NCI-H510A (cell line): ENCODE measurements around the gene LCOR.
"Not testable (repeated sequence)": the region's sequence is repeated elsewhere in the genome, so short reads cannot be mapped to it uniquely, and the experiment has no call there.

Source experiments
- DNase-seq: peaks from one replicate; lab custom pipeline; 2025; lab: John Stamatoyannopoulos, UW

LCOR gene

DNA sequence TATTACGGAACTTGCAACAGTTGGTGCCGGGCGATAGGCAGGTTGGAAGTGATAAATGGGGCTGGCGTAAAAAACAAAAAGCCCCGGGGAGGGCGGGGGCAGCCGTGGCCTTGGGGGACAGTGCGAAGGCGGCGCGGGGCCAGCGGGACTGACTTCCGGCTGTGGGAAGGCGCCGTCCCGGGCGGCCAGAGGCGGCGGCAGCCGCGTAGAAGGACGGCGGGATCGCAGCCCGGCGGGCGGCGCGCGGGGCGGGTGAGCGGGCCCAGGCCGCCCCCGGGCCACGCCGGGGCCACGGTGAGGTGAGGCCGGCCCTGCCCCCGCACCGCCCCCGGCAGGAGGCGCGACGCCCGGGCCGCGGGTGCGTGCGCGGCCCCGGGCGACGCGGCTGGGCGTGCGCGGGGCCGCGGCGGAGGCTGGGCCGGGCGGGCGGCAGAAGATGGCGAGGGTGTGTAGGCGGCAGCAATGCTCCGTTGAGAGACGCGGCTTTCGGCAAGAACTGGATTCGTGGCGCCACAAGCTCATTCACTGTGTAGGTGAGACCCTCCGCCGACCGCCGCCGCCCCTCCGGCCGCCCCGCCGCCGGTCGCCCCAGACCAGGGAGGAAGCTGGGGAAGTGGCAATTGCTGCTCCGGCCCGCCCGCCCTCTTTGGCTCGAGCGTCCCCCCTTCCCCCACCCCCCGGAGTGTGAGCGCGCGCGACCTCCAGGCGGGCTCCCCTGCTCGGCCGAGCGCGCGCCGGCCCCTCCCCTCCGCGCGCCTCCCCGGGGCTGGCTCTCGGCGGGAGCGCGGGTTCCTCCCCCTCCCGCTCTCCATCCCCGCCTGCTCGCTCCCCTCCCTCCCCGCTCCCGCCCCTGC lies at the start of gene LCOR:
LCOR (plus strand) TSS at position 432 of the 854 bp plus-strand sequence. CDS start 116,760 bp downstream, outside the sequence.
- DNase-seq, result peak; percentile 81

- DNase-seq, result no peak
Observed at GRCh38 chr10:96784253-96784652, 47.8 kb upstream of the LCOR start.

GRCh38 chr10:96789571-96790108 lies 42.5 kb upstream of the LCOR start:
- DNase-seq, result no peak

DNA sequence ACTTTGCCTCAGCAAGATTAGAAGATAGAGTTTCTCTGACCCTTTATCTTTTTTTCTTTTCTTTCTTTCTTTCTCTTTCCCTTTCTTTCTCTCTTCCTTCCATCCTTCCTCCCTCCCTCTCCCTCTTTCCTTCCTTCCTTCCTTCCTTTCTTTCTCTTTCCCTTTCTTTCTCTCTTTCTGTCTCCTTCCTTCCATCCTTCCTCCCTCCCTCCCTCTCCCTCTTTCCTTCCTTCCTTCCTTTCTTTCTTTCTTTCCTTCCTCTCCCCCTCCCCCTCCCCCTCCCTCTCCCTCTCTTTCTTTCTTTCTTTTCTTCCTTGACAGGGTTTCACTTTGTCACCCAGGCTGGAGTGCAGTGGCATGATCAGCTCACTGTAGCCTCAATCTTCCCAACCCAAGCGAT lies 40.2 kb upstream of the LCOR start:
- DNase-seq, result no peak

GRCh38 chr10:96794836-96795733 lies 37.0 kb upstream of the LCOR start:
- DNase-seq, result no peak

DNA sequence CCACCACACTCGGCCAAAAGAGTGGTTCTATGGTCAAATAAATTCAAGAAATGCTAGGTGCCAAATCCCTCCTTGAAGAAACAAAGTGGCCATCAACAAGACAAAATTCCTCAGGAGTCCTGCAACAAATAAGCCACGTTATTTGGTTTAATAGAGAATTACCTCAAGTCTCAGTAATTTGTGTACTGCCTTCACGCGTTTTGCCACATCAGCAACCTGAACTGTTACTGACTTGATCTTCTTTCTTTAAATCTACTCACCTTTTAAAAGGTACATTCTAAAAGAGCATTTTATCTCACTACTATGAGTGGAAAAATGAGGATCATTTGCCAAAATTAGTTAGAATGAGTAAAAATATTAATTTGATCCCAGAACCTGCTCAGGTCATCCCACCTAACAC lies 34.6 kb upstream of the LCOR start:
- no peak for DNase-seq

GRCh38 chr10:96803288-96803664 lies 28.8 kb upstream of the LCOR start:
- DNase-seq, result no peak

DNA sequence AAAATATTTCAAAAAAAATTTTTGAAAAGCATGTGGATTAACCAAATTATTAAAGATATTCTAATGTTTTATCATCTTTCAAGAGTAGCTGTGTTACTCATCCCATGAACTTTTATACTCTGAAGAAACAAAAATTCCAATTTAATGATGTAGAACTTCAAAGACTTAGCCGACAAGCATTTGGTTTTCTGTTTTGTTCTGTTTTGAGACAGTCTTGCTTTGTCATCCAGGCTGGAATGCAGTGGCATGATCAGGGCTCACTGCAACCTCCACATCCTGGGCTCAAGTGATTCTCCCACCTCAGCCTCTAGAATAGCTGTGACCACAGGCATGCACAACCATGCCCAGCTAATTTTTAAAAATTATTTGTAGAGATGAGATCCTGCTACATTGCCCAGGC lies 17.8 kb upstream of the LCOR start:
- no peak for DNase-seq

GRCh38 chr10:96818971-96819370 lies 13.1 kb upstream of the LCOR start:
- DNase-seq, result not testable (repeated sequence)

GRCh38 chr10:96820765-96821164 lies 11.3 kb upstream of the LCOR start:
- DNase-seq, result no peak

DNA sequence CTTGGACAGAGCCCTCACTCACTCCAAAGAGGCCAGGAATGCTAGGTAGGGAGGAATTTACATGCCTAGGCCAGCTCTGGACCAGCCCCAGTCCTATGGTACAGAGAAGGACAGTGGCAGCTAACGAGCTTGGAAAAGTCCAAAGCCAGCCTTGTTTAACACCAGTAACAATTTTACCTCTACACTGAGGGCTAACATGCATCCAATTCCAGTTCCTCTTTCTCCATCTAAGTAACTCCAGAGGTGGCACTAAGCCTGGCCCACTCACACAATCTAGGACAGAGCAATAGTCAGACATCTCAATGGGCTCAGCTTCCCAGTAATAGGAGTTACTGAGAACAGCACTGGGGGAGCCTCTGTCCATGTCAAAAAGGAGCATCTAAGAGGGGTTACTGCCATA lies 5.7 kb upstream of the LCOR start:
- DNase-seq, result no peak

GRCh38 chr10:96828609-96829008 lies 3.5 kb upstream of the LCOR start:
- no peak for DNase-seq

GRCh38 chr10:96829029-96829773 lies 2.9 kb upstream of the LCOR start:
- DNase-seq, result no peak

DNA sequence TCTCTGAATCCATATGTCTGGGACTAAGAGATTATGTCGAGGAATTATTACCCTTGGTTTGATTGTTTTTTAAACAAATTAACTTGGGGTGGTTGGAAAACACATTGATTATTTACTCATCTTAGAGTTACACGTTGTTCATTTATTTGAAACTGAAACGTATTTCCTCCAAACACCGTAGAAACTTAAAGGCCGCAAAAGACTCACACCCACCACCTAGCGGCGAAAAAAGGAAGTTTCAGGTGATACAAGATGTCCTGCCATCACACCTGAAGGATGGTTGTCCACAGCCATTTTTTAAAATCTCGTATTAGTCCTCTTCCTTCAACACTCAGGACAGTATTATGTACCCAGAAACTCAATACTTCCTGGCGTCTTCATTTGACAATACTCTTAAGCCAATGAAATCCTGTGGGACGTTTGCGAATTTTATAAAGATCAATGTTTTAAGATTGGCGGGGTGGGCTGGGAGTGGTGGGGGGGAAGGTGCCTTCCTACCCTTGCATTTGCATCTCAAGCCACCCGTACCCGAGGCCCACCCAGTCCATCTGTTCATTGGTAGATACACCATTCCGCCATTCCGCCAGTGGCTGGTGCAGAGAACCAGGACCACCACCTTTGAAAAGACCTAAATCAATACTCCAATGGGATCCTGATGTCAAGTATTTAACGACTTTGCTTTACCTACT lies 1.4 kb upstream of the LCOR start:
- peak; percentile 17 for DNase-seq

GRCh38 chr10:96831200-96831866 lies 765 bp upstream of the LCOR start:
- DNase-seq, result no peak

GRCh38 chr10:96832721-96833219 lies 672 bp downstream of the LCOR start:
- DNase-seq, result peak; percentile 67

DNA sequence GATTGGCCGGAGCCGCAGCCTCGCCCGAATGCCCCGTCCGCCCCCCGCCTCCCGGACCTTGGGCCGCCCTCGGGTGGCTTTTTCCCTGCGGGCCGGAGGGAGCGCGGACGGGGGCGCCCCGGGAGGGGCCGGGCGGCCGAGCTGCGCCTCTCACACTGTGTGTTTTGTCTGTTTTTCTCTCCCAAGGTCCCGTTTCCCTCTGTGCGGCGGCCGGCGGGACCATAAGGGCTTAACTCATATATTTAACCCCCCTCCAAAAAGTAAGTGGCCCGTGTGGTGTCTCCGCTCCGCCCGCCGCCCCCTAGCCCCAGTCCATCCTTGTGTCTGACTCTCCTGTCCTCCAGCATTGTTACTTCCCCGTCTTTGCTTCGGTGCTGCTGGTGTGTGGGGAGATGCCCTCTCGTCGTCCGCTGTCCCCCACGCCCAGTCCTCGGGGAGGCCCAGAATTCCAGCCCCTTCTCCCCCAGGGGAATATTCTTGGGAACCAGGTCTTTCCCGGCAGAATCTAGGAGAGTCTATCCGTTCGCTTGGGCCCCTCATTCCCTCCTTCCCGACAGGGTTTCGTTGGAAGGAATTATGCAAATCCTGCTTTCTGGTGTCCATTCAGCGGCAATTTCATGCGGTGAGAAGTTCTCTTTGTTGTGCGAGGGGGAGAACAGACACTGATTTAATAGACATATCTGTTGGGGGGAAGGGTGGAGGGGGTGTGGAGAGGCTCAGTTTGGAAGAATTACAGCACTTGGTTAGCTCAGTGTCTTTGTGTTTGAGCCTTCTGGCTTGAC lies 1.3 kb downstream of the LCOR start:
- DNase-seq, result no peak

DNA sequence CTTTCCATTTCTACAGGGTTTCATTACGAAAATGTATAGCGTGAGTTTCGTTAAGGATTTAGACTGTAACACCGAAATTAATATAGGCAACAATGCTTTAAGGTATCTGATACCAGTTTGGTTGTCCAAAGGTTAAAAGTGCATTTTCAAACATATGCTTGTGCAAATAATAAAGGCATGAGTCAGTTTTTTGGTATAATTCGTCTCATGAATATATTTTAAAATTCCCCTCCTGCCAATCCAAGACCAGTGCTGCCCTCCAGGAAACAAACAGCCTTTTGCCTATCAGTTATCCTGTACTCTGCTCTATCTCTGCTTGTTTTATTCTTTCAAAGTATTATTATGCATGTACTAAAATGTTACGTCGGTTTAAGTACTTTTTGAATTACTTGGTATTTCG lies 2.0 kb downstream of the LCOR start:
- DNase-seq, result no peak

DNA sequence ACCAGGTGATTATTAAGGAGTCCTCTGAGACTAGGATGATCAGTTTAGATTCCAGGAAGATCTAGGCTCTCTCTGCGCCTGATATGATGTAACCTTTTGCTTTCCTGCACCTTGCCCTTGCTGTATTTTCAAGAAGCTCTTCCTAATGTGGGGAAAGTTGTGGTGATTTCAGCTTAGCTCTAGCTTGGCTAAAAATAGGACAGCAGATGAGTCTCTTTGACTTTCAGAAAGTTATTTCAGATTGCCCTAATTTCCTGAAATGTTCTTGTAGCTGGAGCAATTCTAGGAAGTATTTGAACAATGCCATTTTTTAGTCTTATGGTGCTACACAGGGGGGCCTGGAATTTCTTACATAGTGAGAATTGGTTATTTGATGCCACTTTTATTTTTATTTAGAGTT lies 3.8 kb downstream of the LCOR start:
- no peak for DNase-seq

GRCh38 chr10:96838529-96838928 lies 6.4 kb downstream of the LCOR start:
- DNase-seq, result no peak
